Ovary (tissue), 9 donors: ENCODE measurements around the gene RPL12. TPM values are rescaled to one million over a fixed set of nuclear protein-coding genes. Genes with fewer than 3 reads are reported as not detected.

ENCODE experiments used
- DNase-seq, 5 donors: peaks; one replicate each; pipeline ENCODE4 v3.0.0-alpha.2; 2019 to 2020
- H3K27ac ChIP-seq, 2 donors: fragments of 200-600 bp; one replicate each; pipeline versions ENCODE4 v1.5.1 to v1.8.0; 2019 to 2022
- H3K27me3 ChIP-seq: fragments of 200-600 bp; one replicate; pipeline ENCODE4 v1.8.0; 2022
- H3K36me3 ChIP-seq: fragments of 200-600 bp; sonication (generic); one replicate; pipeline ENCODE4 v1.5.1; 2019
- H3K4me1 ChIP-seq: one replicate; pipeline ENCODE4 v1.8.1; 2013; ENCODE audit warnings: mild to moderate bottlenecking, moderate library complexity; ENCODE audit not compliant: insufficient read depth
- H3K4me3 ChIP-seq: fragments of 200-600 bp; sonication (generic); one replicate; pipeline ENCODE4 v1.5.1; 2017
- H3K9me3 ChIP-seq, 2 donors: fragments of 200-600 bp in 1 of 2; sonication (generic) in 1 of 2; one replicate each; pipeline versions ENCODE4 v1.5.1 to v1.8.1; 2013 to 2019; ENCODE audit warnings: mild to moderate bottlenecking in 1 of 2, moderate library complexity in 1 of 2
- EP300 ChIP-seq: sonication (generic); formaldehyde crosslinking; IDR thresholded peaks from one replicate; pipeline ENCODE4 v1.6.1; 2017; ENCODE audit warnings: antibody characterized with exemption
- POLR2A ChIP-seq: fragments of 450-650 bp; IDR thresholded peaks from one replicate; pipeline ENCODE4 v1.6.1; 2017; ENCODE audit warnings: antibody characterized with exemption, mild to moderate bottlenecking, moderate library complexity
- WGBS, 3 donors: extraction: QIAGEN DNeasy Blood & Tissue Kit in 1 of 3; methylation state at CpG; one replicate each; pipeline versions ENCODE4 v1.1.5 to v1.1.7; 2013 to 2017; 5-methylcytosine and 5-hydroxymethylcytosine counted together
- intact Hi-C, 4 donors: fragments of 100-400 bp; cut with DNase I; formaldehyde crosslinking; loops; one replicate each; pipeline versions ENCODE4 v1.11.0 to v1.15.1; 2022 to 2023
- polyA plus RNA-seq, 2 donors: library from polyadenylated mRNA; stranded (reverse); fragments of 200-250 nt in 1 of 2; fragments of 350-450 nt in 1 of 2; fragmentation: Illumina TruSeq in 1 of 2; extraction: RNeasy Lipid Tissue Mini Kit (QIAGEN cat#74804) in 1 of 2; gene quantifications; one replicate each; pipeline ENCODE4 v1.2.3, GENCODE V29; 2013 to 2014
- total RNA-seq, 7 donors: library from RNA; depleted of rRNA in 2 of 7; stranded (reverse); fragments of >200 nt in 2 of 7; fragmentation: NEBNext Ultra II Directional in 3 of 7; extraction: Animal tissue kit (Norgen Biotek cat#: 25700) in 3 of 7; gene quantifications; one replicate each; pipeline versions ENCODE4 v1.1.0 to v1.2.4, GENCODE V29; 2016 to 2023
- TF ChIP-seq, protein P1 (sequence below), 3 donors: fragments of 450-650 bp in 2 of 3; fragments of 200-600 bp in 1 of 3; IDR thresholded peaks; one replicate each; pipeline versions ENCODE4 v1.5.1 to v1.8.0; 2016 to 2022; ENCODE audit warnings: antibody characterized with exemption in 3 of 3, mild to moderate bottlenecking in 1 of 3
- donor health status: DM: no; HTN: no; CAD: no; lungs with moderate emphysema.
- donor health status: DM: no; HTN: no; CAD: no.
- donor health status: Bipolar disorder and iron deficiency.
- donor health status: DM: yes; HTN: yes; CAD: no.
- donor health status: DM: no; HTN: no; CAD: no.
- donor health status: DM: yes; HTN: yes; CAD: no.

Gene RPL12
- total and polyA plus RNA-seq, 9 donors = 1,883 to 5,812 (median 2,353) TPM

DNA sequence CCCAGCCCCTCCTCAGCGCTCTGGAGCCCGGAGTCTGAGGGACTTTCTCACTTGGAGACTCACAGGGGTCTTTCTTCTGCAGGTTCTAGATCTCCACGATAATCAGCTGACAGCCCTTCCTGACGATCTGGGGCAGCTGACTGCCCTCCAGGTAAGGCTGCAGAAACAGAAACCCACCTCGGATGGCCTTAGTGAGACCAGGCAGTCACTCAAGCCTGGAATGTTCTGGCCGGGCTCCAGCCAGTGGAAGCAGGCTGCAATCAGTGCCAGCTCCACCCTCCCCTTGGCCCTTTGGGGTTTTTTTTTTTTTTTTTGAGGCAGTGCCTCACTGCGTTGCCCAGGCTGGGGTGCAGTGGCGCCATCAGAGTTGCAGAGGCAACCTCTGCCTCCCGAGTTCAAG is 7.7 kb upstream of the RPL12 start:
- no peak for DNase-seq
- 75 to 85% (median 78%) methylated on average over 9 of the region's 9 CpGs for WGBS, 3 donors
- intact Hi-C loops = no loop called here
- H3K4me1 ChIP-seq = no peaks in the 10 kb centered on the region
- H3K27me3 ChIP-seq = no peaks in the 10 kb centered on the region
- H3K9me3 ChIP-seq = no peaks in the 10 kb centered on the region
- no peak overlapping the region for H3K27ac ChIP-seq
- TF ChIP-seq, protein P1, sequence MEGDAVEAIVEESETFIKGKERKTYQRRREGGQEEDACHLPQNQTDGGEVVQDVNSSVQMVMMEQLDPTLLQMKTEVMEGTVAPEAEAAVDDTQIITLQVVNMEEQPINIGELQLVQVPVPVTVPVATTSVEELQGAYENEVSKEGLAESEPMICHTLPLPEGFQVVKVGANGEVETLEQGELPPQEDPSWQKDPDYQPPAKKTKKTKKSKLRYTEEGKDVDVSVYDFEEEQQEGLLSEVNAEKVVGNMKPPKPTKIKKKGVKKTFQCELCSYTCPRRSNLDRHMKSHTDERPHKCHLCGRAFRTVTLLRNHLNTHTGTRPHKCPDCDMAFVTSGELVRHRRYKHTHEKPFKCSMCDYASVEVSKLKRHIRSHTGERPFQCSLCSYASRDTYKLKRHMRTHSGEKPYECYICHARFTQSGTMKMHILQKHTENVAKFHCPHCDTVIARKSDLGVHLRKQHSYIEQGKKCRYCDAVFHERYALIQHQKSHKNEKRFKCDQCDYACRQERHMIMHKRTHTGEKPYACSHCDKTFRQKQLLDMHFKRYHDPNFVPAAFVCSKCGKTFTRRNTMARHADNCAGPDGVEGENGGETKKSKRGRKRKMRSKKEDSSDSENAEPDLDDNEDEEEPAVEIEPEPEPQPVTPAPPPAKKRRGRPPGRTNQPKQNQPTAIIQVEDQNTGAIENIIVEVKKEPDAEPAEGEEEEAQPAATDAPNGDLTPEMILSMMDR (IDR thresholded peaks at IDR 0.05) = no peak
- TF ChIP-seq POLR2A = no peak
- TF ChIP-seq EP300 = no peak
- no peaks in the 10 kb centered on the region for H3K36me3 ChIP-seq
- no peak overlapping the region for H3K4me3 ChIP-seq

DNA sequence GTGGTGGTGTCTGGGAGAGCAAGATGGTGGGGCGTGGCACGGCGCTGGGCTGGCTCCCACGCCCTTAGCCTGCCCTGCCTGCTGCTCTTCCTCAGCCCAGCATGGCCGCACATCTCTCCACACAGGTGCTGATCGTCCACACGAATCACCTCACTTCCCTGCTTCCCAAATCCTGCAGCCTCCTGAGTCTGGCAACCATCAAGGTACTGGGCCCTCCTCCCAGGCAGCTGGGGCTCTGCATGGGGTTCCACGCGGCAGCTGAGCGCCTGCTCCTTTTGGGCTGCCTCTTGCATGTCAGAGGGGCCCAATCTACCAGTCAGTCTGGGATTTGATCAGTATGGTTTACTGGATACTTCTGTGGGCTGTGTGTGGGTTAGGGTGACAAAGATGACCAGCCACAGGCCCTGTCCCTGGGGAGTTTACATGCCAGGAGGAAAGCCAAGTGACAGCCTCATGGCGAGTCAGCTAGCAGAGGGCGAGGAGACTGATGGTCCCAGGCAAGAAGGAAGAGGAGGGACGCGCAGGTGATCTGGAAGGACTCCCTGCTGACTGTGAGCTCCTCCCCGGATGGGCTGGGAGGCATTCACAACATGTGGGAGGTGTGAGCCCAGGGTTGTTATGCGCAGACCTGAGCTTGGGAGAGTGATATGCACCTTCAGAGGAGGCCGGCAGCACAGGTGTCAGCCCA is 6.1 kb upstream of the RPL12 start:
- Histone ChIP-seq H3K4me1 (peaks cover under 1% of the 10 kb centered on the region), H3K9me3 (no peaks in the 10 kb centered on the region), H3K27me3 (no peaks in the 10 kb centered on the region), H3K36me3 (no peaks in the 10 kb centered on the region), H3K27ac (no peak overlapping the region), H3K4me3 (no peak overlapping the region)
- no peak for DNase-seq
- WGBS, 3 donors = 82 to 86% (median 85%) methylated on average over 17 of the region's 17 CpGs
- TF ChIP-seq, protein P1 (IDR thresholded peaks at IDR 0.05) = no peak
- TF ChIP-seq EP300 (no peak), POLR2A (no peak)
- intact Hi-C loops = no loop called here

DNA sequence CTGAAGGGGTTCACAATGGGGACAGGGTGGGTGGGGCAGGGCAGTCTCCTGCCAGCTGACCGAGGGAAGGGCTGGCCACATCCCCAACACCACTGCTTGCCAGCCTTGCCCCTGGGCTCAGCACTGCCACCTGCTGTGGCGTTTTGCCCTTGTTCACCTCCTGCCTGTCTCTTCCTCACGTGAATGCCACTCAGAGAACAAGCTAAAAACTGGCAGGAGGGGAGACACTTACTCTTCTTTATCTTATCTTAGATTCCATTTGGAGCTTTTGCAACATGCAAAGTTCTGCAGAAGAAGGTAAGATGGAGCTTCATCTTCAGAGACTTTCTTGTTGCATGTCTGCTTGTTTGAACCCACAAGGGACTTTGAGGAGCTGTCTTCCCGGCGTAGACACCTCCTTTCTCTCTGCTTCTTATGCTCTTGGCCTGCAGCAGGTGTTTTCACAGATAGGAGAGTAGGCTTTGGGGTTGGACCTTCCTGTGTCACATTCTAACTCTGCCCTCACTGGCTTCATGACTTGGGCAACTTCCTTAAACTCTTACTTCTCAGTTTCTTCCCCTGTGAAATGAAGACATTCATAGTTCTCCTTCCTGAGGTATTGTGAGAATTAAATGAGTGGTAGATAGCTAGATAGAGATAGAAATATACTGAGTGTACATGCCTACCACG is 4.3 kb upstream of the RPL12 start:
- DNase-seq = no peak
- 74 to 77% (median 74%) methylated on average over 6 of the region's 6 CpGs for WGBS, 3 donors
- intact Hi-C loops = no loop called here
- Histone ChIP-seq H3K4me3 (no peak overlapping the region), H3K27me3 (no peaks in the 10 kb centered on the region), H3K36me3 (no peaks in the 10 kb centered on the region), H3K27ac (no peak overlapping the region), H3K4me1 (peaks cover 7% of the 10 kb centered on the region), H3K9me3 (no peaks in the 10 kb centered on the region)
- TF ChIP-seq EP300 (no peak), POLR2A (no peak)
- TF ChIP-seq, protein P1 (IDR thresholded peaks at IDR 0.05) = no peak

DNA sequence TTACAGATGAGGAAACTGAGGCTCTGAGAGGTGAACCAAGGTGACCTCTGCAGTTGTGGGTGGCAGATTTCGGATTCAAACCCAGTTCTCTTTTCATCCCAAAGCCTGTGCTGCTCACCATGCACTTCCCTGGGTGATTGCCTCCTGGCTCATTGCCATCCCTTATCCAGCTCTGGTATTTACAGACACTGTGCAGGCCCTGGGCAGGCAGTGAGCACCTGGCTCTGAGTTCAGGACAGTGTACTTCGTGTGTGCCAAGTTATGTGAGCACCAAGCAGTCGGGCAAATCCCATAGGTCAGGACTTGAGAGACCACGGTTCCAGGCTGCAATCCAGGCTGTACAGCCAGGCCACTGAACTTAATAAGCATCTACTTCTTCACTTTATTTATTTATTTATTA is 1.5 kb upstream of the RPL12 start:
- WGBS, 3 donors = 60 to 67% (median 63%) methylated on average over 4 of the region's 4 CpGs
- TF ChIP-seq POLR2A (no peak), EP300 (no peak)
- TF ChIP-seq, protein P1 (IDR thresholded peaks at IDR 0.05) = no peak
- Histone ChIP-seq H3K27ac (no peak overlapping the region), H3K4me1 (peaks cover 12% of the 10 kb centered on the region), H3K36me3 (no peaks in the 10 kb centered on the region), H3K27me3 (no peaks in the 10 kb centered on the region), H3K4me3 (no peak overlapping the region), H3K9me3 (no peaks in the 10 kb centered on the region)
- intact Hi-C loops = loop anchor here in 1 of 4 donors (5.0 kb wide), 1 partner anchor 135 kb away; no protein-coding TSS in a partner anchor
- peak in 4 of 5 donors; percentile 43 to 65 (median 50) for DNase-seq
